ENCODE measurements around the gene LRRC58.

LRRC58 gene

DNA sequence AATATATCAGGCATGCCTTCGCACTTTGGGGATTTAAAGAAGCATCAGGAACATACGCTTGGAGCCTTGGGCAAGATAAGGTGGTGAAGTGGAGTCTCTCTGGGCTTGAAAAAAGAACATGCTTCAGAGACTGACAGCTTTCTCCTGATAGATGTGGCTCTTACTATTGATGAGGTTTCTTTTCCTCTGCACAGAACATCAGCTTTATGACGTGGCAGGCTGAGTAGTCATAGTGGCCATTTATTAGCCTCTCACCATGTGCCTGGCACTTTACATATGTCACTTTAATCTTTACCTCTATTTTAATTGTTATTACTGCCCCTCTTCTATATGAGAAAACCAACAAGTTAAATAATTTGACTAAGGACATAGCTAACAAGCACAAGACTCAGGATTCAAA, 19.0 kb upstream of the LRRC58 start:
- no peak overlapping the region for H3K4me3 ChIP-seq (ENCODE audit: low read length in 2 of 2)
- no peaks in the 10 kb centered on the region for H3K36me3 ChIP-seq (ENCODE audit: control insufficient read depth in 2 of 2, insufficient read depth in 2 of 2, low read length in 2 of 2)
- H3K4me1 ChIP-seq (ENCODE audit: control insufficient read depth in 2 of 2, insufficient read depth in 2 of 2, low read length in 2 of 2): no peaks in the 10 kb centered on the region
- H3K27ac ChIP-seq (ENCODE audit: low read depth in 2 of 2, low read length in 2 of 2): no peak overlapping the region
- H3K27me3 ChIP-seq (ENCODE audit: control insufficient read depth in 2 of 2, insufficient read depth in 2 of 2, low read length in 2 of 2): no peaks in the 10 kb centered on the region
- no peaks in the 10 kb centered on the region for H3K9me3 ChIP-seq (ENCODE audit: control insufficient read depth in 2 of 2, low read length in 2 of 2)
- no peak overlapping the region for H3K9ac ChIP-seq (ENCODE audit: low read depth in 1 of 2, low read length in 2 of 2)

- no peaks in the 10 kb centered on the region for H3K27me3 ChIP-seq (ENCODE audit: control insufficient read depth in 2 of 2, insufficient read depth in 2 of 2, low read length in 2 of 2)
- H3K4me1 ChIP-seq (ENCODE audit: control insufficient read depth in 2 of 2, insufficient read depth in 2 of 2, low read length in 2 of 2): no peaks in the 10 kb centered on the region
- H3K9me3 ChIP-seq (ENCODE audit: control insufficient read depth in 2 of 2, low read length in 2 of 2): no peaks in the 10 kb centered on the region
- H3K4me3 ChIP-seq (ENCODE audit: low read length in 2 of 2): no peak overlapping the region
- no peak overlapping the region for H3K9ac ChIP-seq (ENCODE audit: low read depth in 1 of 2, low read length in 2 of 2)
- H3K27ac ChIP-seq (ENCODE audit: low read depth in 2 of 2, low read length in 2 of 2): no peak overlapping the region
- no peaks in the 10 kb centered on the region for H3K36me3 ChIP-seq (ENCODE audit: control insufficient read depth in 2 of 2, insufficient read depth in 2 of 2, low read length in 2 of 2)
Observed at GRCh38 chr3:120364821-120365220, 15.7 kb upstream of the LRRC58 start.

DNA sequence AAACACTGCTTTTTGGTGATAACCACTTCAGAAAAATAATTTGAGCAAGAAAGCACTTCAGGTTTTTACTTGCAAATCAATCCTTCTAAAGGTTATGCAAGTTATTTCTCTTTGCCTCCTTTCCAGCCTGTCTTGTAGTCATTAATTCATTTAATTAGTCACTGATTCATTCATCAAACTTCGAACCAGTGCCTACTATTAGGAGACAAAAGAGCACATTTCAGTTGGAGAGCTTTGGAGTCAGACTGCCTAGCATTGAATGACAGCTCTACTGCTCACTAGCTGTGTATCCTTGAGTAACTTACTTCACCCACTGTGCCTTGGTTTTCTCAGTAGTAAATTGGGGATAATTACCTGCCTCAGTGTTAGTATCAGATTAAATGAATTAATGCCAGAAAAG, 14.9 kb upstream of the LRRC58 start:
- H3K9me3 ChIP-seq (ENCODE audit: control insufficient read depth in 2 of 2, low read length in 2 of 2): no peaks in the 10 kb centered on the region
- no peak overlapping the region for H3K4me3 ChIP-seq (ENCODE audit: low read length in 2 of 2)
- no peaks in the 10 kb centered on the region for H3K4me1 ChIP-seq (ENCODE audit: control insufficient read depth in 2 of 2, insufficient read depth in 2 of 2, low read length in 2 of 2)
- no peak overlapping the region for H3K27ac ChIP-seq (ENCODE audit: low read depth in 2 of 2, low read length in 2 of 2)
- H3K27me3 ChIP-seq (ENCODE audit: control insufficient read depth in 2 of 2, insufficient read depth in 2 of 2, low read length in 2 of 2): no peaks in the 10 kb centered on the region
- no peak overlapping the region for H3K9ac ChIP-seq (ENCODE audit: low read depth in 1 of 2, low read length in 2 of 2)
- no peaks in the 10 kb centered on the region for H3K36me3 ChIP-seq (ENCODE audit: control insufficient read depth in 2 of 2, insufficient read depth in 2 of 2, low read length in 2 of 2)

- H3K4me3 ChIP-seq (ENCODE audit: low read length in 2 of 2): no peak overlapping the region
- H3K27me3 ChIP-seq (ENCODE audit: control insufficient read depth in 2 of 2, insufficient read depth in 2 of 2, low read length in 2 of 2): no peaks in the 10 kb centered on the region
- no peak overlapping the region for H3K9ac ChIP-seq (ENCODE audit: low read depth in 1 of 2, low read length in 2 of 2)
- H3K36me3 ChIP-seq (ENCODE audit: control insufficient read depth in 2 of 2, insufficient read depth in 2 of 2, low read length in 2 of 2): no peaks in the 10 kb centered on the region
- H3K9me3 ChIP-seq (ENCODE audit: control insufficient read depth in 2 of 2, low read length in 2 of 2): no peaks in the 10 kb centered on the region
- H3K4me1 ChIP-seq (ENCODE audit: control insufficient read depth in 2 of 2, insufficient read depth in 2 of 2, low read length in 2 of 2): no peaks in the 10 kb centered on the region
- H3K27ac ChIP-seq (ENCODE audit: low read depth in 2 of 2, low read length in 2 of 2): no peak overlapping the region
Observed at GRCh38 chr3:120357807-120358206, 8.7 kb upstream of the LRRC58 start.

GRCh38 chr3:120355486-120355885, 6.3 kb upstream of the LRRC58 start:
- Histone ChIP-seq H3K4me3 (ENCODE audit: low read length in 2 of 2) (no peak overlapping the region), H3K27me3 (ENCODE audit: control insufficient read depth in 2 of 2, insufficient read depth in 2 of 2, low read length in 2 of 2) (no peaks in the 10 kb centered on the region), H3K36me3 (ENCODE audit: control insufficient read depth in 2 of 2, insufficient read depth in 2 of 2, low read length in 2 of 2) (no peaks in the 10 kb centered on the region), H3K27ac (ENCODE audit: low read depth in 2 of 2, low read length in 2 of 2) (no peak overlapping the region), H3K4me1 (ENCODE audit: control insufficient read depth in 2 of 2, insufficient read depth in 2 of 2, low read length in 2 of 2) (no peaks in the 10 kb centered on the region), H3K9ac (ENCODE audit: low read depth in 1 of 2, low read length in 2 of 2) (no peak overlapping the region), H3K9me3 (ENCODE audit: control insufficient read depth in 2 of 2, low read length in 2 of 2) (no peaks in the 10 kb centered on the region)

GRCh38 chr3:120353463-120353862, 4.3 kb upstream of the LRRC58 start:
- no peak overlapping the region for H3K9ac ChIP-seq (ENCODE audit: low read depth in 1 of 2, low read length in 2 of 2)
- H3K4me3 ChIP-seq (ENCODE audit: low read length in 2 of 2): no peak overlapping the region
- no peaks in the 10 kb centered on the region for H3K9me3 ChIP-seq (ENCODE audit: control insufficient read depth in 2 of 2, low read length in 2 of 2)
- H3K27me3 ChIP-seq (ENCODE audit: control insufficient read depth in 2 of 2, insufficient read depth in 2 of 2, low read length in 2 of 2): no peaks in the 10 kb centered on the region
- H3K4me1 ChIP-seq (ENCODE audit: control insufficient read depth in 2 of 2, insufficient read depth in 2 of 2, low read length in 2 of 2): peaks cover 3 to 5% of the 10 kb centered on the region in 2 donors
- no peaks in the 10 kb centered on the region for H3K36me3 ChIP-seq (ENCODE audit: control insufficient read depth in 2 of 2, insufficient read depth in 2 of 2, low read length in 2 of 2)
- no peak overlapping the region for H3K27ac ChIP-seq (ENCODE audit: low read depth in 2 of 2, low read length in 2 of 2)

- Histone ChIP-seq H3K4me1 (ENCODE audit: control insufficient read depth in 2 of 2, insufficient read depth in 2 of 2, low read length in 2 of 2) (peaks cover 7 to 12% of the 10 kb centered on the region in 2 donors), H3K9me3 (ENCODE audit: control insufficient read depth in 2 of 2, low read length in 2 of 2) (no peaks in the 10 kb centered on the region), H3K27ac (ENCODE audit: low read depth in 2 of 2, low read length in 2 of 2) (no peak overlapping the region), H3K9ac (ENCODE audit: low read depth in 1 of 2, low read length in 2 of 2) (no peak overlapping the region), H3K27me3 (ENCODE audit: control insufficient read depth in 2 of 2, insufficient read depth in 2 of 2, low read length in 2 of 2) (no peaks in the 10 kb centered on the region), H3K36me3 (ENCODE audit: control insufficient read depth in 2 of 2, insufficient read depth in 2 of 2, low read length in 2 of 2) (no peaks in the 10 kb centered on the region), H3K4me3 (ENCODE audit: low read length in 2 of 2) (no peak overlapping the region)
Observed at GRCh38 chr3:120352017-120352416, 2.9 kb upstream of the LRRC58 start.

GRCh38 chr3:120350401-120350941, 1.3 kb upstream of the LRRC58 start:
- H3K27ac ChIP-seq (ENCODE audit: low read depth in 2 of 2, low read length in 2 of 2): peak overlapping the region in 1 of 2 donors; percentile 11
- H3K9ac ChIP-seq (ENCODE audit: low read depth in 1 of 2, low read length in 2 of 2): no peak overlapping the region
- no peaks in the 10 kb centered on the region for H3K9me3 ChIP-seq (ENCODE audit: control insufficient read depth in 2 of 2, low read length in 2 of 2)
- peaks cover 7 to 12% of the 10 kb centered on the region in 2 donors for H3K4me1 ChIP-seq (ENCODE audit: control insufficient read depth in 2 of 2, insufficient read depth in 2 of 2, low read length in 2 of 2)
- no peaks in the 10 kb centered on the region for H3K27me3 ChIP-seq (ENCODE audit: control insufficient read depth in 2 of 2, insufficient read depth in 2 of 2, low read length in 2 of 2)
- no peaks in the 10 kb centered on the region for H3K36me3 ChIP-seq (ENCODE audit: control insufficient read depth in 2 of 2, insufficient read depth in 2 of 2, low read length in 2 of 2)
- H3K4me3 ChIP-seq (ENCODE audit: low read length in 2 of 2): peak overlapping the region in 1 of 2 donors; percentile 88

- H3K9me3 ChIP-seq (ENCODE audit: control insufficient read depth in 2 of 2, low read length in 2 of 2): no peaks in the 10 kb centered on the region
- peaks cover 7 to 12% of the 10 kb centered on the region in 2 donors for H3K4me1 ChIP-seq (ENCODE audit: control insufficient read depth in 2 of 2, insufficient read depth in 2 of 2, low read length in 2 of 2)
Observed at GRCh38 chr3:120349855-120350125, 636 bp upstream of the LRRC58 start.

GRCh38 chr3:120348065-120348990, 826 bp downstream of the LRRC58 start:
- peak overlapping the region; percentile 74 to 88 for H3K4me3 ChIP-seq (ENCODE audit: low read length in 2 of 2)
- H3K27ac ChIP-seq (ENCODE audit: low read depth in 2 of 2, low read length in 2 of 2): peak overlapping the region; percentile 88 to 92
- peaks cover 7 to 12% of the 10 kb centered on the region in 2 donors for H3K4me1 ChIP-seq (ENCODE audit: control insufficient read depth in 2 of 2, insufficient read depth in 2 of 2, low read length in 2 of 2)
- H3K9me3 ChIP-seq (ENCODE audit: control insufficient read depth in 2 of 2, low read length in 2 of 2): no peaks in the 10 kb centered on the region
- H3K9ac ChIP-seq (ENCODE audit: low read depth in 1 of 2, low read length in 2 of 2): peak overlapping the region; percentile 73 to 88
- no peaks in the 10 kb centered on the region for H3K27me3 ChIP-seq (ENCODE audit: control insufficient read depth in 2 of 2, insufficient read depth in 2 of 2, low read length in 2 of 2)
- H3K36me3 ChIP-seq (ENCODE audit: control insufficient read depth in 2 of 2, insufficient read depth in 2 of 2, low read length in 2 of 2): no peaks in the 10 kb centered on the region

More at GRCh38 chr3:120349855-120350125, 636 bp upstream of the LRRC58 start:
- H3K4me3 ChIP-seq (ENCODE audit: low read length in 2 of 2): peak overlapping the region; percentile 74 to 88
- no peaks in the 10 kb centered on the region for H3K36me3 ChIP-seq (ENCODE audit: control insufficient read depth in 2 of 2, insufficient read depth in 2 of 2, low read length in 2 of 2)
- H3K9ac ChIP-seq (ENCODE audit: low read depth in 1 of 2, low read length in 2 of 2): peak overlapping the region; percentile 78 to 88
- no peaks in the 10 kb centered on the region for H3K27me3 ChIP-seq (ENCODE audit: control insufficient read depth in 2 of 2, insufficient read depth in 2 of 2, low read length in 2 of 2)
- peak overlapping the region; percentile 88 to 92 for H3K27ac ChIP-seq (ENCODE audit: low read depth in 2 of 2, low read length in 2 of 2)
